Common myeloid progenitor, CD34-positive (primary cell): ENCODE data around the gene SIRT7.

Experiments
- CTCF ChIA-PET: fragments of 350-600 bp; sonication (Branson Sonifier 250); formaldehyde crosslinking; loops from one replicate; lab custom pipeline; 2021; ENCODE audit warnings: antibody characterized with exemption; lab: Charles Lee
- POLR2A ChIA-PET: fragments of 350-600 bp; sonication (Branson Sonifier 250); formaldehyde crosslinking; loops from one replicate; lab custom pipeline; 2021; ENCODE audit warnings: antibody characterized with exemption; lab: Charles Lee
- DNase-seq, 3 donors: peaks; one replicate each; pipeline versions ENCODE4 v3.0.0 to v3.0.0-alpha.2; 2013
- H3K27ac ChIP-seq, 2 experiments: 1 replicate in 1 of 2; 2 replicates in 1 of 2; pipeline ENCODE4 v1.7.0; 2013; ENCODE audit warnings: inconsistent platforms in 2 of 2, low read length in 2 of 2, mild to moderate bottlenecking in 2 of 2, low read depth in 1 of 2, moderate library complexity in 1 of 2; ENCODE audit not compliant: severe bottlenecking in 2 of 2, insufficient read depth in 1 of 2, poor library complexity in 1 of 2
- H3K27me3 ChIP-seq, 5 experiments: replicated peaks in 2 of 5; 1 replicate in 3 of 5; 2 replicates in 2 of 5; pipeline versions ENCODE4 v1.6.1 to v1.7.0; 2013; ENCODE audit warnings: low read length in 4 of 5, mild to moderate bottlenecking in 2 of 5, moderate library complexity in 2 of 5, inconsistent platforms in 1 of 5; ENCODE audit not compliant: insufficient read depth in 5 of 5, control insufficient read depth in 4 of 5
- H3K36me3 ChIP-seq, 4 experiments: 1 replicate in 2 of 4; 2 replicates in 2 of 4; pipeline versions ENCODE4 v1.6.1 to v1.7.0; 2013; ENCODE audit warnings: low read length in 3 of 4, control low read depth in 1 of 4, mild to moderate bottlenecking in 1 of 4; ENCODE audit not compliant: control insufficient read depth in 4 of 4, insufficient read depth in 4 of 4
- H3K4me1 ChIP-seq, 4 experiments: 1 replicate in 3 of 4; 2 replicates in 1 of 4; pipeline versions ENCODE4 v1.6.1 to v1.7.1; 2013; ENCODE audit warnings: low read length in 3 of 4, mild to moderate bottlenecking in 3 of 4, control low read depth in 1 of 4, inconsistent platforms in 1 of 4, moderate library complexity in 1 of 4; ENCODE audit not compliant: control insufficient read depth in 4 of 4, insufficient read depth in 4 of 4; ENCODE audit errors: control extremely low read depth in 1 of 4
- H3K4me3 ChIP-seq, 7 experiments: 1 replicate in 4 of 7; 2 replicates in 3 of 7; pipeline versions ENCODE4 v1.5.1 to v1.7.0; 2013; ENCODE audit warnings: mild to moderate bottlenecking in 7 of 7, low read length in 6 of 7, moderate library complexity in 6 of 7, inconsistent platforms in 2 of 7, low read depth in 2 of 7, control low read depth in 1 of 7; ENCODE audit not compliant: insufficient read depth in 4 of 7, control insufficient read depth in 1 of 7; ENCODE audit errors: extremely low read depth in 1 of 7
- H3K9me3 ChIP-seq, 5 experiments: 1 replicate in 4 of 5; 2 replicates in 1 of 5; pipeline versions ENCODE4 v1.6.1 to v1.7.1; 2013; ENCODE audit warnings: low read length in 4 of 5, mild to moderate bottlenecking in 2 of 5, inconsistent platforms in 1 of 5, low read depth in 1 of 5, moderate library complexity in 1 of 5; ENCODE audit not compliant: control insufficient read depth in 4 of 5, insufficient read depth in 2 of 5; ENCODE audit errors: control extremely low read depth in 1 of 5
- WGBS: methylation state at CpG from one replicate; pipeline ENCODE4 v1.1.5; 2013; ENCODE audit not compliant: insufficient coverage; 5-methylcytosine and 5-hydroxymethylcytosine counted together

The SIRT7 gene

DNA sequence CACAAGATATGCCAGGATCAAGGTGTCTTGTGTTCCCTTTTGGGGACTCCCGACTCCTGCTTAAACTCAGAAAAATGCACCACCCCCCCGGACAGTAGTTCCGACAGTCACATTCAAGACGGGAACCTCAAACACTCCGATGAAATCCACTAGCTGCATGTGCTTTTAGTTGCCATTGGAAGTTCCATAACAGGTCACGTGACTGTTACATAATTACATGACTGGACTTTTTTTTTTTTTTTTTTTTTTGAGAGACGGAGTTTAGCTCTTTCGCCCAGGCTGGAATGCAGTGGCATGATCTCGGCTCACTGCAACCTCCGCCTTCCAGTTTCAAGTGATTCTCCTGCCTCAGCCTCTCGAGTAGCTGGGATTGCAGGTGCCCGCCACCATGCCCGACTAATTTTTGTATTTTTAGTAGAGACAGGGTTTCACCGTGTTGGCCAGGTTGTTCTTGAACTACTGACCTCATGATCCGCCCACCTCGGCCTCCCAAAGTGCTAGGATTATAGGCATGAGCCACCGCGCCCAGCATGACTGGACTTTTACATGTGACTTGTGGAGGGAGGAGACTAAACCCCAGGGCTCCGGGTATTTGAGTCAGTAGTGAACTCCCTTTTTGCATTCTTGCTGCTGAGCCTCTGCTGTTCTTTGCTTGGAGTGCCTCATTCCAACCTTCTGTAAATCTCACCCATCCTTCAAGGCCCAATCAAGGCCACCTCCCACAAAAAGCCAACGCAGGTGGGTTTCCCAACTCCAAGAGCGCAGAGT lies 1.6 kb downstream of the SIRT7 start:
- H3K36me3 ChIP-seq, result peaks cover 5 to 76% (median 53%) of the 10 kb centered on the region in 4 experiments
- no peaks in the 10 kb centered on the region for H3K27me3 ChIP-seq
- H3K4me3 ChIP-seq, result peak overlapping the region in 5 of 7 experiments; percentile 9 to 88 (median 79)
- peaks cover 9 to 49% (median 33%) of the 10 kb centered on the region in 4 experiments for H3K4me1 ChIP-seq
- no peaks in the 10 kb centered on the region for H3K9me3 ChIP-seq
- DNase-seq, result peak in 1 of 3 donors; percentile 41
- CTCF ChIA-PET, result interaction anchor here (1.3 to 2.2 kb wide), 4 partner anchors 10 to 47 kb away, joined by 3 to 8 read pairs (median 5); partner anchors contain the start of gene MAFG
- POLR2A ChIA-PET, result interaction anchor here (0.8 kb wide), 1 partner anchor 56 kb away, joined by 3 read pairs; the partner anchor contains the start of gene P4HB
- 87% methylated on average over 16 of the region's 21 CpGs for WGBS
- H3K27ac ChIP-seq, result no peak overlapping the region

GRCh38 chr17:81915331-81915730 lies 2.6 kb downstream of the SIRT7 start:
- H3K27me3 ChIP-seq, result no peaks in the 10 kb centered on the region
- ChIA-PET CTCF (interaction anchor here (1.9 kb wide), 1 partner anchor 46 kb away, joined by 5 read pairs; no protein-coding TSS in a partner anchor), POLR2A (no interaction called here)
- peaks cover 5 to 66% (median 43%) of the 10 kb centered on the region in 4 experiments for H3K36me3 ChIP-seq
- no peak overlapping the region for H3K4me3 ChIP-seq
- H3K4me1 ChIP-seq, result peaks cover 9 to 42% (median 34%) of the 10 kb centered on the region in 4 experiments
- 96% methylated on average over 12 of the region's 12 CpGs for WGBS
- H3K27ac ChIP-seq, result no peak overlapping the region
- H3K9me3 ChIP-seq, result no peaks in the 10 kb centered on the region
- no peak for DNase-seq

- H3K27me3 ChIP-seq, result peaks cover 0 to 2% (median 0%) of the 10 kb centered on the region in 5 experiments
- H3K4me3 ChIP-seq, result no peak overlapping the region
- WGBS, result over 99% methylated on average over 27 of the region's 36 CpGs
- peaks cover 5 to 59% (median 37%) of the 10 kb centered on the region in 4 experiments for H3K36me3 ChIP-seq
- H3K27ac ChIP-seq, result no peak overlapping the region
- H3K9me3 ChIP-seq, result no peaks in the 10 kb centered on the region
- ChIA-PET POLR2A (no interaction called here), CTCF (interaction anchor here (1.5 to 2.1 kb wide), 4 partner anchors 9 to 45 kb away, joined by 3 to 12 read pairs (median 6); partner anchors contain the start of gene MAFG)
- no peak for DNase-seq
- peaks cover 9 to 43% (median 35%) of the 10 kb centered on the region in 4 experiments for H3K4me1 ChIP-seq
Measured at GRCh38 chr17:81914103-81914850, 3.7 kb downstream of the SIRT7 start.

GRCh38 chr17:81913394-81914102 lies 4.4 kb downstream of the SIRT7 start:
- WGBS, result over 99% methylated on average over 26 of the region's 31 CpGs
- peaks cover 9 to 37% (median 28%) of the 10 kb centered on the region in 4 experiments for H3K4me1 ChIP-seq

DNA sequence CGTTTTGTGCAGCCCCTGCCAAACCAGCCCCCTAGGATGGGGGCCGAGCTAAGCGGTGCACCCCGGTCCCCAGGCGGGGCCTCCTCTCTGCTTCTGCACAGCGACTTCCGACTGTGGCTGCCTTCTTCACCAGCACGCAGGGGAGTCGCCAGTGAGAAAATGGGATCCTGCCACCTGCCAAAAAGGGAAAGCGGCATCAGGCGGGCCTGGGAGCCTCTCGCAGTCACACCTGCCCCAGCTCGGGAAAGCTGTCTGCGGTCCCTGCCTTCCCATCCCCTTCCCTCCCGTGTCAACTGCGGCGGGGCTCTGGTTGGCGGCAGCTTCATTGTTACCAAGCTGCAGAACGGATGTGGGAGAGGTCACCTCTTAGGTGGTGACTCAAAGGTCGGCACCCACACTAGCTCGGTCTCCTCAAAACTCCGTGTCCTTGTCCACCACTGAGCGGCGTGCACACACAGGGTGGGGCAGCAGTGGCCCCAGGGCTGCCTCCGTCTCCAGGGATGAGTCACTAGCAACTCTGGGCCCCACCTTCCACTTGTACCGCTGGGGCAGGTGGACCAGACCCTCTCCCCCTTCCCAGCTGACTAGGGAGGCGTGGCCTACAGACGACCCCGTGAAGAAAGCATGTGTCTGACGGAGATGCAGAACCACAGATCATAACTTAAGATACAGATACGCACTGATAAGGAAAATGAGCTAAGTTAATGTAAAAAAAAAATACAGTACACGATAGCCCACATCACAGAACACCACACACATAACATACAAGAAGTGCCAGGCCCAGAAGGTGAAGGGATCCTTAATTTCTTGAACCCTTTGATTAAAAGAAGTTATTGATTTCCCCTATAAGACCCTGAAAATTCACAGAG lies 5.3 kb downstream of the SIRT7 start:
- H3K36me3 ChIP-seq, result peaks cover 5 to 70% (median 43%) of the 10 kb centered on the region in 4 experiments
- ChIA-PET CTCF (interaction anchor here (1.5 to 2.1 kb wide), 3 partner anchors 11 to 15 kb away, joined by 3 to 12 read pairs (median 7); partner anchors contain the start of gene MAFG), POLR2A (interaction anchor here (0.7 to 1.0 kb wide), 2 partner anchors 14 to 101 kb away, joined by 3 read pairs; no protein-coding TSS in a partner anchor)
- no peak for DNase-seq
- no peaks in the 10 kb centered on the region for H3K9me3 ChIP-seq
- no peak overlapping the region for H3K27ac ChIP-seq
- peaks cover 0 to 2% (median 0%) of the 10 kb centered on the region in 5 experiments for H3K27me3 ChIP-seq
- WGBS, result 94% methylated on average over 25 of the region's 32 CpGs
- H3K4me3 ChIP-seq, result no peak overlapping the region
- peaks cover 9 to 32% (median 23%) of the 10 kb centered on the region in 4 experiments for H3K4me1 ChIP-seq

More at GRCh38 chr17:81913394-81914102, 4.4 kb downstream of the SIRT7 start:
- H3K27me3 ChIP-seq, result peaks cover 0 to 2% (median 0%) of the 10 kb centered on the region in 5 experiments
- no peak for DNase-seq
- ChIA-PET CTCF (interaction anchor here (1.5 to 2.1 kb wide), 3 partner anchors 10 to 14 kb away, joined by 3 to 12 read pairs (median 7); partner anchors contain the start of gene MAFG), POLR2A (interaction anchor here (0.7 kb wide), 1 partner anchor 13 kb away, joined by 3 read pairs; no protein-coding TSS in a partner anchor)
- no peak overlapping the region for H3K27ac ChIP-seq
- no peak overlapping the region for H3K4me3 ChIP-seq
- peaks cover 5 to 61% (median 36%) of the 10 kb centered on the region in 4 experiments for H3K36me3 ChIP-seq
- H3K9me3 ChIP-seq, result no peaks in the 10 kb centered on the region
